Omental fat pad (tissue), 4 donors: Measurements from ENCODE around the gene KCNG4. TPM values are rescaled to one million over a fixed set of nuclear protein-coding genes. Genes with fewer than 3 reads are reported as not detected.

Experiments used
- ATAC-seq: fragments of 150-250 bp; one replicate; pipeline ENCODE4 v1.9.1; 2016; ENCODE audit warnings: mild to moderate bottlenecking, moderate library complexity; ENCODE audit not compliant: low FRiP score
- DNase-seq: peaks from one replicate; pipeline ENCODE4 v3.0.0-alpha.2; 2019; ENCODE audit warnings: low spot score
- CTCF ChIP-seq, 3 donors: fragments of 450-650 bp; IDR thresholded peaks; one replicate each; pipeline ENCODE4 v1.5.1; 2016 to 2017; ENCODE audit warnings: antibody characterized with exemption in 3 of 3, mild to moderate bottlenecking in 3 of 3, moderate library complexity in 2 of 3
- total RNA-seq, 4 donors: library from RNA; depleted of rRNA; stranded (reverse); fragments of >200 nt; gene quantifications; one replicate each; pipeline ENCODE4 v1.1.0, GENCODE V29; 2016

The KCNG4 gene
- total RNA-seq, 4 donors from 2014 or later: not detected

DNA sequence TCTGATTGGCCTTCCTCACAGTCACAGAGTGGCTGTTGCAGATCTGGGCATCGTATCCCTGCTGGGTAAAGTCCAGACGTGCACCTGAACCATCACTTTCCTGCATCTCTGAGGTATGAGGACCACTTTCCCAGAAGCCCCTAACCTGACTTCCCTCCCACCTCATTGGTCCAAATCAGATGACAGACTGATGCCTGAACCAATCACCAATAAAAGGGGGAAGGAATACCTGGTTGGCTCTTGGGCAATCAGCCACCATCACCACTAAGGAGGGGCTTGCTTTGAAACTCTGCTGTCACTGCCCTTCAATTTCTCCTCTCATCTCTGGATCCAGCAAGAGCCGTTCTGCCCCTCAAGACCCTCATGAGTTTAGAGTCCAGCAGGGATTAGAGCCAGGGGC lies 41.3 kb upstream of the KCNG4 start:
- no peak for ATAC-seq
- no peak for TF ChIP-seq CTCF (IDR thresholded peaks at IDR 0.05)
- DNase-seq: no peak

GRCh38 chr16:84279881-84280280 lies 40.1 kb upstream of the KCNG4 start:
- ATAC-seq: no peak
- no peak for DNase-seq
- no peak for TF ChIP-seq CTCF (IDR thresholded peaks at IDR 0.05)

DNA sequence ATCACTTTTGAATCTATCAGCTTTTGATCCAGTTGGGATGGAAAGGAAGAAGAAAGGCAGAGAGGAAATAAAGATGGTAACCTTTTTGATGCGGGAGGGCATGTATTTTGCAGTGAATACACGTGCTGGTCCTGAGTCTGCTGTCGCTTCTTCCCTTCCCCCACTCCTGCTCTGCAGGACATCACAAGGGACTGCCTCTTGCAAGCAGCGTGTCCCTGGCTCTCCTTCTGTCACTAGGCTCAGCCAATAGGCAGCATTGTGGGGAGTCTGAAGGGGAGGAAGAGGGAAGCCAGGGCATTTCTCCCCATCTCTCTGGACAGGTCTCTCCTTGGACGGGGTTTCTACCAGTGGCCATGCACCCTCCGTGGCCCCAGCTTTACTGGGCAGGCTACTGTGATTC lies 39.2 kb upstream of the KCNG4 start:
- TF ChIP-seq CTCF (IDR thresholded peaks at IDR 0.05): no peak
- DNase-seq (no peak), ATAC-seq (no peak)

GRCh38 chr16:84278333-84278732 lies 38.5 kb upstream of the KCNG4 start:
- DNase-seq (no peak), ATAC-seq (no peak)
- no peak for TF ChIP-seq CTCF (IDR thresholded peaks at IDR 0.05)

DNA sequence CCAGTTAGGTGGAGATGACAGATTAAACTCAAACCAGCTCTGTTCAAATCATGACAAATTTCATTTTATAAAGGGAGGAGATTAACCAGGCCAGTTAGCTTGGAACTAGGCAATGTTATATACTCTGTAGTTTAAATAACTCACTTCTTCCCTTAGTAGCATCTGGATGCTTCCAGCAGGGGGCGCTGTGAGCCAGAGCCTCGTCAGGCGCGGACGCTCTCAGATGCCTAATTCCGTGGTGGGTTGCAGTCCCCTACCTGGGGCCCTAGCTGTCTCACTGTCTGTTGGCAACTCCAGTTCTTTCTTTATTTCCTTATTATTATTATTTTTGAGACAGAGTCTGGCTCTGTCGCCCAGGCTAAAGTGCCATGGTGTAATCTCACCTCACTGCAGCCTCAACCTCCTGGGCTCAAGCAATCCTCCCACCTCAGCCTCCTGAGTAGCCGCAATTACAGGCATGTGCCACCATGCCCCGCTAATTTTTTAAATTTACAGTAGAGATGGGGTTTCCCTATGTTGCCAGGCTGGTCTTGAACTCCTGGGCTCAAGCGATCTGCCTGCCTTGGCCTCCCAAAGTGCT lies 37.5 kb upstream of the KCNG4 start:
- TF ChIP-seq CTCF (IDR thresholded peaks at IDR 0.05): peak in 2 of 3 donors; percentile 31 to 49
- DNase-seq: peak; percentile 65
- no peak for ATAC-seq

DNA sequence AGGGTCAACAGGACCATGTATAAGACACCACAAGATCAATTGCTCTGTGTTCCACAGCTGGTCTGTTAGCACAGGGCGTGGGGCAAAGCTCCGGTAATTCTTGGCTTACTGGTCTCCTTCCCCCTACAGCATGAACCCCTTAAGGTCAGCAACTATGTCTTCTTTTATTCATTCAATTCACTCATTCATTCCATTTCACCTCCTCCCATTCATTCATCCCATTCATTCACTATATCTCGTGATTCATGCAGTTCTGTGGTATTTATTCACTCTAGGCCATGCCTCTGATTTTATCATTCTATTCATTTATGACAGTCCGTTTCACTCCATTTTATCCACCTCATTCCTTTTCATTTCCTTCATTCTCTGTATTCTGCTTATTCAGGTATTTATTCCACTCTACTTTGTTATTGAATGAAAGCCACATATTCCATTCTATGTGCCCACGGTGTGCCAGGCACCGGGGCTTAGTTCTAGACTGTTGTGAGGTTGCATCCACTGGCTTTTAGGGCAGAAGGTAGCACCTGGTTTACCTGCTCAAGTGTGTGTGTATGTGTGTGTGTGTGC lies 35.9 kb upstream of the KCNG4 start:
- no peak for DNase-seq
- no peak for TF ChIP-seq CTCF (IDR thresholded peaks at IDR 0.05)
- no peak for ATAC-seq

GRCh38 chr16:84274515-84274914 lies 34.7 kb upstream of the KCNG4 start:
- DNase-seq (no peak), ATAC-seq (no peak)
- no peak for TF ChIP-seq CTCF (IDR thresholded peaks at IDR 0.05)
